Duodenal mucosa (tissue), 2 donors: ENCODE measurements around the gene ASB12.

Experiments used
- H3K27ac ChIP-seq: one replicate; pipeline ENCODE4 v1.7.0; 2013; ENCODE audit warnings: low read depth, low read length
- H3K27me3 ChIP-seq, 2 donors: one replicate each; pipeline ENCODE4 v1.7.0; 2013; ENCODE audit warnings: low read length in 2 of 2, control low read depth in 1 of 2; ENCODE audit not compliant: insufficient read depth in 2 of 2, control insufficient read depth in 1 of 2
- H3K36me3 ChIP-seq, 2 donors: one replicate each; pipeline ENCODE4 v1.7.0; 2013; ENCODE audit warnings: low read length in 2 of 2, control low read depth in 1 of 2; ENCODE audit not compliant: insufficient read depth in 2 of 2, control insufficient read depth in 1 of 2
- H3K4me1 ChIP-seq, 2 donors: one replicate each; pipeline ENCODE4 v1.7.0; 2013; ENCODE audit warnings: low read length in 2 of 2, control low read depth in 1 of 2; ENCODE audit not compliant: insufficient read depth in 2 of 2, control insufficient read depth in 1 of 2
- H3K4me3 ChIP-seq, 2 donors: one replicate each; pipeline ENCODE4 v1.7.0; 2013; ENCODE audit warnings: low read length in 2 of 2, low read depth in 1 of 2
- H3K9ac ChIP-seq, 2 donors: one replicate each; pipeline ENCODE4 v1.7.0; 2013; ENCODE audit warnings: low read length in 2 of 2, low read depth in 1 of 2
- H3K9me3 ChIP-seq, 2 donors: one replicate each; pipeline ENCODE4 v1.7.0; 2013; ENCODE audit warnings: low read length in 2 of 2, control low read depth in 1 of 2; ENCODE audit not compliant: control insufficient read depth in 1 of 2

Gene ASB12

DNA sequence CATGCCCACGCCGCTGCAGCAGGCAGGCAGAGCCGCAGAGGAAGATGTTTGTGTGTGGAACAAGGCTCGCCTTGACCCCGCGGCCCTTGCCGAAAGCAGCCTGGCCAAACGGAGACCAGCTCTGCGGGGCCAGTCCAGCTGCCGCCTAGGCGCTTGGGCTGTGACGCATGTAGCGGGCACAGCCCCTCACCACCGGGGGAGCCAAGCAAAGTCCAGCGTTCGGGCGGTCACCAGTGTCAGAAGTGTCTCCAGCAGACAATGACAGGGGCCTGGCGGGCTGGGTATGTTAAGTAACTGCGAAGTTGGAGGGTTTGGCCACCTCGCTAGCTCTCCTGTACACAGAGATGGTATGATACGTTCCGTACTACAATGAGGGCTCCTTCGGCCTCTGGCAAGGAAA lies 26.2 kb downstream of the ASB12 start:
- H3K4me3 ChIP-seq, result peak overlapping the region; percentile 72 to 80
- H3K27me3 ChIP-seq, result no peaks in the 10 kb centered on the region
- H3K9ac ChIP-seq, result peak overlapping the region; percentile 38 to 48
- H3K36me3 ChIP-seq, result no peaks in the 10 kb centered on the region
- peaks cover 16 to 19% of the 10 kb centered on the region in 2 donors for H3K4me1 ChIP-seq
- H3K27ac ChIP-seq, result peak overlapping the region; percentile 32
- H3K9me3 ChIP-seq, result no peaks in the 10 kb centered on the region

DNA sequence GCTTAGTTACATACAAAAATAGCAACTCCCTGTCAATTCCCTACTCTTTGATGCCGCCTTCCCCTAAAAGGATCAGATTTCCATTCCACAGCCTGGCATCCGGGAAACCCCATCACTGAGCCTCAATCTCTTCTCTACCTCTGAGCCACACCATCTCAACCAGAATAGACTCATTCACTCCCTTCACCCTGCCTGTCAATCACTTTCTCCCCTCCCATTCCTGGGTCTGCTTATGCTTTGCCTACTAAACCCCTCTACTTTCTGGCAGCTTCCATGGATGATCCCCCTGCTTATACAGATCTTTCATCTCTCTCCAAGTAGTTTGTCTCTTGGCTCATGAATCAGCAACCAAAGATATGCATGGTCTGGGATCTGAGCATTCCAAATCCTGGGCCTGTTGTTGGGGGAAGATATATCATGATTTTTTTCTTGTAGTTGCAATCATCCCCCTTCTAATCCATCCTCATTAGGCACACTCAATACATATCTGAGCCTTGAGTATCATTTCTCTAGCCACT lies 27.5 kb downstream of the ASB12 start:
- Histone ChIP-seq H3K36me3 (no peaks in the 10 kb centered on the region), H3K9ac (no peak overlapping the region), H3K9me3 (no peaks in the 10 kb centered on the region), H3K4me1 (peaks cover 16 to 19% of the 10 kb centered on the region in 2 donors), H3K27me3 (no peaks in the 10 kb centered on the region), H3K27ac (no peak overlapping the region), H3K4me3 (no peak overlapping the region)

DNA sequence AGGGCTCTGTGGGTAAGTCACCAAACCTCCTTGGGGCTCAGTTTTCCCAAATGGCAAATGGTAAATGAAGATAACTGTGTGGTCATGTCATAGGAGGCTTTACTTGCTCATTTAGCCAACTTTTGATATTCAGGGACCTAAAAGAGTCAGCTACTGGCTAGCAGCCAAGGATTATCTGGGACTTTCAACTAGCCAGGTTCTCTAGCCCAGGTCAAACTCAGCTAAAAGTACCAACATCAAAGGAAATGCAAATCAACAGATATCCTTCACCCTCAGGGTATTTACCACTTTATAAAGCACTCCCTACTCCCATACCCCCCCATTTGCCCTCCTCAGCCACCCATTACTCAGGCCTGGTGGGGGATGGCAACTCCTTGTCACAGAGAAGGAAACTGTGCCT lies 32.4 kb downstream of the ASB12 start:
- H3K9me3 ChIP-seq, result no peaks in the 10 kb centered on the region
- no peak overlapping the region for H3K27ac ChIP-seq
- no peak overlapping the region for H3K4me3 ChIP-seq
- H3K9ac ChIP-seq, result no peak overlapping the region
- H3K36me3 ChIP-seq, result no peaks in the 10 kb centered on the region
- peaks cover 0 to 3% of the 10 kb centered on the region in 2 donors for H3K4me1 ChIP-seq
- no peaks in the 10 kb centered on the region for H3K27me3 ChIP-seq

DNA sequence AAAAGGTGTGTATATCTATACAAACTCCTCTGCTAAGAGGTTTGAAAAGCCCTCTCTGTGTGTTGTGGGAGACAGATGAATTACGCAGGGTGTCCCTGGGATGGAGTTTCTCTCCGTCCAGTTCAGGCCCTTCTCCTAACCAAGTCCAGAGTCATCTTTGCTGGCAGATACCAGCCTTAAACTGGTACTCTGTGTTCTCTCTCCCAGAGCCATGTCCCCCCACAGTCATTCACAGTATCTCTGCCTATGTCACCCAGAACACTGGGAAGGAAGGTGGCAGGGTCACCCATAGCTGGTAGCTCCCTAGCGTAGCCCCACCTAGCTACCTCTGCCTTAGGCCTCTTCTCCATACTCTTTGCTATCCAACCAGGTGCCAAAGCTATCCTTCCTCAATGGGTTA lies 33.8 kb downstream of the ASB12 start:
- no peaks in the 10 kb centered on the region for H3K27me3 ChIP-seq
- H3K4me3 ChIP-seq, result no peak overlapping the region
- no peak overlapping the region for H3K27ac ChIP-seq
- H3K9ac ChIP-seq, result no peak overlapping the region
- H3K9me3 ChIP-seq, result no peaks in the 10 kb centered on the region
- peaks cover 0 to 10% of the 10 kb centered on the region in 2 donors for H3K36me3 ChIP-seq
- H3K4me1 ChIP-seq, result no peaks in the 10 kb centered on the region

DNA sequence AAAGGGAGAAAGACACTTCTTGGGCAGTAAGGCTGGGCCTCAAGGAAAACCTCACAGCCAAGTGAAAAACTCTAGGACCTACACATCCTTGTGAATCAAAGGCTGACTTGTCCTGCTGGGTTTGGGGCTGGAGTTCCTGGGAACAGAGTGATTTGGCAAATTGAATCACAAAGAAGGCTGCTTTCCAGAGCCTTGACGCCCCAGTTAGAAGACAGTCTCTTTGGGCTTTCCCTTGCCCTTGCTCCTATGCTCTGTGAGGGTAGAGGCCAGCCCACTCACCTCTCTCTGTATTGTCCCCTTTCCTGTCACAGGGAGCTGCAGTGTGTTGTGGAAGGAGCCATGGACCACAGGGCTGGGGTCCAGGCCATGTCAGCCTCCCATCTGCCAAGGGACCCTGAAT lies 34.5 kb downstream of the ASB12 start:
- Histone ChIP-seq H3K9ac (no peak overlapping the region), H3K4me1 (no peaks in the 10 kb centered on the region), H3K27me3 (no peaks in the 10 kb centered on the region), H3K4me3 (no peak overlapping the region), H3K27ac (no peak overlapping the region), H3K36me3 (peaks cover 3 to 15% of the 10 kb centered on the region in 2 donors), H3K9me3 (no peaks in the 10 kb centered on the region)

DNA sequence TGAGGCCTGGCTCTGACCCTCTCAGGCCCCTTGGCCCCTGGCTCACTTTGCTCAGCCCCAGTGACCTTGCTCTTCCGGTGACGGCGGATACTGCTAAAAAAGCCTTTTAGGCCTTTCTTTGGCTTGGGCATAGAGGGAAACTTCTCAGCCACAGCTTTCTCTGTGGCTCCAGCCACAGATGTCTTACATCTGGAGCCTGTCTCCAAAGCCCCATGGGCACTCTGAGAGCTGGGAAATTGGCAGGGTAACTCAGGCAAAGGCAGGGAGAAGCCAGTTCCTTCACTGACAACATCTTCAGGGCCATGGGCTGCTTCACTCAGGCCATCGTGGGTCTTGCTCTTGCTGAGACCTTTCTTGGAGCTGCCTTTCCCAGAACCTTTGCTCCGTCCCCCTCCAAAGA lies 37.7 kb downstream of the ASB12 start:
- Histone ChIP-seq H3K4me3 (no peak overlapping the region), H3K9me3 (no peaks in the 10 kb centered on the region), H3K4me1 (no peaks in the 10 kb centered on the region), H3K9ac (no peak overlapping the region), H3K27me3 (no peaks in the 10 kb centered on the region), H3K27ac (no peak overlapping the region), H3K36me3 (peaks cover 6 to 23% of the 10 kb centered on the region in 2 donors)

DNA sequence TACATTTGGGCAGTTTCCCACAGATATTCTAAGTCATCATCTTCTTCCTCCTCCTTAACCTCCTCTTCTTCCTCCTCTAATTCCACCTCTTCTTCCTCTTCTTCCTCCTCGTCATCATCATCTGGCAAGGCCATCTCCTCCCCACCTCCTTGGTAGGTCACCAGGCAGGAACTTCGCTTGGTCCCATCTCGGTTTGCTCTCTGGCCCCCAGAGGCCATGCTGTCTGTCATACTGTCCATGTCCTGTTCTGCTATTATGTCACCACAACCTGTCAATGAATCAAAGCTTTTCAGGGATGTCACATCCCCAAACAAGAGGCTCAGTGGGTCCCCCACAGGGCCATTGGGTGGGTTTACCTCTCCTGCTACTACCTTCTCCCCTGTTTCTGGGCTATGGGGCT lies 38.4 kb downstream of the ASB12 start:
- Histone ChIP-seq H3K36me3 (peaks cover 6 to 23% of the 10 kb centered on the region in 2 donors), H3K9ac (no peak overlapping the region), H3K27ac (no peak overlapping the region), H3K9me3 (no peaks in the 10 kb centered on the region), H3K4me1 (no peaks in the 10 kb centered on the region), H3K4me3 (no peak overlapping the region), H3K27me3 (no peaks in the 10 kb centered on the region)

DNA sequence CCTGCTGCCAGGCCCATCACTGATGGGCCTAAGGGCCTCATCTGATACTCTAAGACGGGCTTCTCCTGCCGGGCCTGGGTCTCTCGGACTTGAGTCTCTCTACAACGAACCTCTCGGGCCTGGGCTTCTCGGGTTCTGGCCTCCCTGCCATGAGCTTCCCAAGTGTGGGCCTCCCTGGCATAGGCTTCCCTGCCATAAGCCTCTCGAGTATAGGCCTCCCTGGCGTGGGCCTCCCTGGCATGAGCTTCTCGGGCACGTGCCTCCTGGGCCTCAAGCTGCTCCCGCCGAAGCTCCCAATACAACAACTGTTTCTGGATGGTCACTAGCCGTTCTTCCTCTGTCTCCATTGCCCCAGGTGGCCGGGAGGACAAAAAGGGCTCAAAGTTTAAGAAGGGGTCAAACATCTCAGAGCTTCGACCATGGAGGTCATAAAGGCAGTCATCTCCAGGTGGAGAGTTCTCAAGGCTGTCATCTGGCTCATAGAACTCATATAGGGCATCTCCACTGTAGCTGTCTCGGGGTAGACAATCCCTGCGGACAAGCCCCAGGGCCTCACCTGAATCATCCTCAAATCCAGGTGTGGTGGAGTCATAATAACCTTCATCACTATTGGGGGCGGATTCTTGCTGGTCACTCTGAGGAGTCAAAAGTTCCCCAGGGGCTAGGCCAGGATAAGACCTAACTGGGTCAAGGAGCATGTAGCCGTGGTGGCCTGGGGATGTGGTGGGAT lies 39.0 kb downstream of the ASB12 start:
- H3K4me3 ChIP-seq, result no peak overlapping the region
- no peaks in the 10 kb centered on the region for H3K27me3 ChIP-seq
- H3K27ac ChIP-seq, result no peak overlapping the region
- no peak overlapping the region for H3K9ac ChIP-seq
- peaks cover 6 to 23% of the 10 kb centered on the region in 2 donors for H3K36me3 ChIP-seq
- H3K9me3 ChIP-seq, result no peaks in the 10 kb centered on the region
- no peaks in the 10 kb centered on the region for H3K4me1 ChIP-seq

DNA sequence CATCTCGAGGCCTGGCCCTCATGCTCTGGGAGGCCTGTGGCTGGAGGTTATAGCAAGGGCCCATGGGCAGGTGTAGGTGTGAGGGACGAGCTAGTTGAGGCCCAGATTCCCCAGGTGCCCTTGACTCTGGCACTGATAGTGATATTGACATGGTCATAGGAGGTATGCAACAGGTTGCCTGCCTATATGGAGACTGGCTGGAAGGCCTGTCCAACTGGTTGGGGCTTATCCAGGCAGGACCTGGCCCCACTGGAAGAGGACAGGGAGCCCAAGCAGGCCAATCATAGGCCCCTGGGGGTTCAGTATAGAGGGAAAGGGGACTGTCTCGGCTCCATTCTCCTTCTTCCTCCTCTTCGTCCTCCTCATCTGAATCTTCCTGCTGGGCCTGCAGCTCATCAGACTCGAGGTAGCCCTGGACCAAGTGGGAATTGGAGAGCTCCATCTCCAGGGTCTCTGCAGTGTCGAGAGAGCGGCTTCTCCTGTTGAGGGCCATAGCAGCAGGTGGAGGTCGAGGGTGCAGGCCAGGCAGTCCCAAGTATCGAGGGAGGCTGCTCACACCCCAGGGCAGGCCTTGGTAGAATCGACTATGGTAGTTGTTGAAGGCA lies 40.2 kb downstream of the ASB12 start:
- Histone ChIP-seq H3K9ac (no peak overlapping the region), H3K27ac (no peak overlapping the region), H3K36me3 (peaks cover 6 to 23% of the 10 kb centered on the region in 2 donors), H3K4me1 (no peaks in the 10 kb centered on the region), H3K27me3 (no peaks in the 10 kb centered on the region), H3K9me3 (no peaks in the 10 kb centered on the region), H3K4me3 (no peak overlapping the region)

DNA sequence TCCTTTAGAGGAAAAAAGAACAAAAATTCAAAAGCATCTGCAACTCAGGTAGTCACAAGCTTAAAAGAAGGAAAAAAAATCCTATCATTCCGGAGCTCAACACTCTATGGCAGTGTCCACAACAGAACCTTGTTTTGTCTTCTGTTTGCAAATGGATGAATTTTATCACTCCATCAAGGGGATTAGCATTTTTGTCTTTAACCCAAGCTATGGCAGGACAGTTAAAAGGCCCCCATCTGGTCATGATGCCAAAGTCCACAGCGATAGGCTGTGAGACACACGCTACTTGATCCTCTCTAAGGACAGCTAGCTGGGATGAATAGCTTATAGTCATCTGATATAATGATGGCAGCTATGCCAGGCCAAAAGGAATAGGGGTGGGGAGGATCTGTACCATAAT lies 41.5 kb downstream of the ASB12 start:
- Histone ChIP-seq H3K27me3 (no peaks in the 10 kb centered on the region), H3K27ac (no peak overlapping the region), H3K36me3 (peaks cover 6 to 23% of the 10 kb centered on the region in 2 donors), H3K4me1 (no peaks in the 10 kb centered on the region), H3K9ac (no peak overlapping the region), H3K4me3 (no peak overlapping the region), H3K9me3 (no peaks in the 10 kb centered on the region)
